CD4-positive, alpha-beta T cell treated with Interleukin-4 for 1 hour (primary cell): Measurements from ENCODE around the gene ADAM33.

Experiments used
- DNase-seq, 2 donors: peaks; one replicate each; pipeline ENCODE4 v3.0.0-alpha.2; 2020 to 2022

ADAM33 gene

GRCh38 chr20:3686867-3687321 is 5.1 kb upstream of the ADAM33 start:
- DNase-seq = no peak

DNA sequence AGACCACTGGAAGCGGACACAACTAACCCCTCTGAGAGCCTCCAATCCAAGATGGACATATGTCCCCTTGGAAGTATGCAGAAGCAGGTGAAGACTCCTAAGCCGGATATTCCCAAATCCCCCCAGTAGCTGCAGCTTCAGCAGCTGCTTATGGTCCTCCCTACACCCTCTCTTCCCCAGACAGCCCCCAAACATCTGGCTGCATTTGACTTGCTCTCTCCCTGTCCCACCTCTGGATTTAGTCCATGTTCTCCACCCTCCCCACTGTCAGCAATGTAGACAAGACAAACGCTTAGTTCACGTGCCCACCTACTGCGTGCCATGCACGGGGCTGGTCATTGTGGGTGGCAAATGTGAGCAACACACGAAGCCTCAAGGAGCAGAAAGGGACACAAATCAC is 4.6 kb upstream of the ADAM33 start:
- no peak for DNase-seq

- no peak for DNase-seq
Measured at GRCh38 chr20:3685341-3685740, 3.5 kb upstream of the ADAM33 start.

- no peak for DNase-seq
Measured at GRCh38 chr20:3681352-3681930, 369 bp downstream of the ADAM33 start.

- DNase-seq = no peak
Measured at GRCh38 chr20:3680701-3681351, 984 bp downstream of the ADAM33 start.

- DNase-seq = no peak
Measured at GRCh38 chr20:3679749-3680700, 1.8 kb downstream of the ADAM33 start.

DNA sequence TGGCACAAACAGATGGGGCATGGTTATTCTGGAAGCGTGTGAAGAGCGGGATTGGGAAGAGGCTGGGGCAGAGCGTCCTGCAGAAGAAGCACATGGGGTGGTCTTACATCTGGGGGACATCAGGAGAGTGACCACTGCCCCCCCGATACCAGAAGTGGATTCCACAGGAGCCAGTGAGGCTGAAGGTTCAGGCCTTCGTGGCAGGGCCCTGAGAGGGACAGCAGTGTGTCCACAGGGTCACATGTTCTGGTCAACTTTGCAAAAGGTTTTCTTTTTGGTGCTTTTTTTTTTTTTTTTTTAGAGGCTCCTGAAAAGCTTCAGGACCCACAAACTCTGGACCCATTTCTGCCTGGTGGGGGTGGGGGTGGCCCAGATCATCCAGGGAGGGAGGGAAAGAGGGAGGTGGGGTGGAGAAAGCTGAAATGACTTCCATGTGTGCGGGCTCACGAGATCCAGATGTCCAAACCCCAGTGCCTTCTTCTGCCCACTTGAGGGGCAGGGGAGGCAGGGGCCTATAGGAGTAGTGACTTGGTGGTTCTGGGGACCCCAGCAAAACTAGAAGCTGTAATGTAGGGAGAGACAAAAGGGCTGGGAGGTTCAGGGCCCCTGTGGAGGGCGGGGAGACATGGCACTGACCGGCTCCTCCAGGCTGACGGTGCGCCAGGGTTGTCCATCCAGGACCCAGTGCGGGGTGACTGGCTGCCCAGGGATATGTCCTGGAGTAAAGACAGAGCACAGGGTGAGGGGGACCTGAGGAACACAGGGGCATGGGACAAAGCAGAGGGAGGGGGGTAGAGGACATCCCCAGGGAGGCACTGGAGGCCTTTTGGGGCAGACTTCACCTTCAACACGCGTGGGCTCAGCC is 2.7 kb downstream of the ADAM33 start:
- DNase-seq = no peak

DNA sequence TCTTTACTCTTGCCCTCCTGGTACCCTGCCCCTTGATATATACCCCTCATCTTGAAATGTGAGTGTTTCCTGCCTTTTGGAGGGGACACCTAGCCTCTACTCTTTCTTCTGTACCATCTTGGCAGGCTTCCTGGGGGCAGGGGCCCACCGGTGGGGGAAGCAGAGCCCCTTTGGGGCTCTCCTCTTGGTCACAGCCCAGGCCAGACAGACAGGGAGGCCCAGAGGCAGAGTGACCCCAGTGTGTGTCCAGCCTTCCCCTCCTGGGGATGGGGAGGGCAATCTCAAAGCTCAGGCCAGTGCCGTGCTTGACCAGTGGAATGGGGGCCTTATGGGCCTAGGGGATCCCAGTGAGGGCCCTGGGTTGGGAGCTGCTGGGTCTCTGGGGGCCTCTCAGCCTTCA is 3.6 kb downstream of the ADAM33 start:
- no peak for DNase-seq

- no peak for DNase-seq
Measured at GRCh38 chr20:3677733-3678132, 4.1 kb downstream of the ADAM33 start.

DNA sequence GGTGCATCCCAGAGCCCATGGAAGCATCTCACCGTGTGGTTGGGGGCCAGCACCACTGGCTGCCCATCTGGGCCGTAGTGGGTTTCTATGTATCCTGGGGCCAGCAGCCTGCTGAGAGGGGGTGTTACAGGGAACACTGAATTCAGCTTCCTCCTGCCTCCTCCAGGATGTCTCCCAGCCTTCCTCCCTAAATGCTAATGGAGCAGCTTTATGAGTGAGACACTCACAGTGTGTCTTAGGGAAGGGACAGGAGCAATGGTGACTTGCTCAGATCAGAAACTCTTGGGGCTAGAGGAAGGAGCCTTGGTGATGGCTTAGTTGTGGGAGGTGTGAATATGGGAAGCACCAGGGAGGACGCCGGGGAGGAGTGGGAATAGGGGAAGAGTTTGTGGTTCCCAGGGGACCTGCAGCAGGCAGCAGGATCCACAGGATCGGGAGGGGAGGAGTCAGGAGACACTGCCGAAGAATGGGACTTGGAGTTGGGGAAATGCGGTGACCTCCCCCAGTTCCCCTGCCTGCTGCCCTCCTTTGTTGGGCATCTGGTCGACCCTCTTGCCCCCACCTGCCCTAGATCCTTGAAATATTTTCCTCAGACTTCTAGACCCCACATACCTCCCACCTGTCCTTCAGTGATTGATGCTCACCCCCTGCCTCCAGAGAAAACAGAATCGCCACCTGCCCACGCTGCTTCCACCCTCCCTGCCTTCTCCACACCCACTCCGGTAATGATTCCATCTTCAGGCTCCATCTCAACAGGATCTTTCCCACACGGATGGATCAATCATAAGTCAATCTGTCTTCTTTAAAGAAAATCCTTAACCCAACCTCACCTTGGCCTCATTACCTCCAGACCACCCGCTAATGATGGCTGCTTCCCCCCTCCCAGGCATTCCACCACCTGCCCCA is 6.6 kb downstream of the ADAM33 start:
- DNase-seq = no peak

DNA sequence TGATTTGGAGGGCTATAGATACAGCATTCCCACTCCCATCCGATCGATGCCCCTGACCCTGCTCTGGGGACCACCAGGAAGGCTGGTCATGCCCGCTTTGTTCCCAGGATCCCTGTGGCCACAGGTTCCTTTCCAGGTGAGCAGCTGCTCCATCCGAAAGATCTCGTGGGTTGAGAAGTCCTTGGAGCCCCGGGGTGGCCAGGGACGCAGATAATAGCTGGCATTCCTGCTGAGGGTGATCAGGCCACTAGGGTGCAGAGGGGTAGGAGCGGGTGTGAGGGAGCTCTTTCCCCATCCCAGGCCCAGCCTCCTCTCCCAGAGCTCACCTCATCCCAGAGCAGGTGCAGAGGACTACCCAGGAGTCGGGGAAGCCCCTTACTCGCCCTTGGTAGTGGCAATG is 7.4 kb downstream of the ADAM33 start:
- no peak for DNase-seq

DNA sequence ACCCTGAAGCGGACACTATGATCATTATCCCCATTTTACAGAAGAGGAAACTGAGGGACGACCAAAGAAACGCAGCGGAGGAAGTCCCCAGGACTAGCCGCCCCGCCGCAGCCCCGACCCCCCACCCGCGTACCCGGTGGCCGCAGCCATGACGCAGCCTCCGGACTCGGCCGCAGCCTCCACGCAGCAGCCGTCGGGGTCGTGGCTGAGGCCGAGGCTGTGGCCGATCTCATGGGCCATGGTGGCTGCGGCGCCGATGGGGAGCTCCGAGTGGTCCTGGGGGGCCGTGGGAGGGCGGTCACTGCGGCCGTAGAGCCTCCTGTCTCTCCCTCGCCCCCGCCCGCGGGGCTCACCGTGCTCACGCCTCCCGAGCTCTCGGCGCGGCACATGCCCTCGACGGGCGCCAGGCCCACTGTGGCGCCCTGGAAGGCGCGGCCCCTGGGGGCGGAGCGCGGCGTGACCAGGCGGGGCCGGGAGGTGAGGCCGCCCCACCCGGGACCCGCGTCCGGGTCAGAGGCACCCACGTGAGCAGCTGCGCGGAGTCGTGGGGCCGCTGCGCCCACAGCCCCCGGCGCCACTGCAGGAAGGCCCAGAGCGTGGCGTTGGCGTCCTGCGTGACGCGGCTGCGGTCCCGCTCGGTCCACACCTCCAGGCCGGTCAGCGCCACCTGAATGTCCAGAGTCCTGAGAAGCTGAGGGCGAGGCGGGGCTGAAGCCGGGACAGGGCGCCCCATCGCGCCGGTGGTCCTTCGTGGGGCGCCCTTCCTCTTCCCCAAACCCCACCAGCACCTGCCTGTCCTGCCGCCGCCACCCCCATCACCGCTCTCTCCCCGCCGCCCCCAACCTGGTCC is 8.4 kb downstream of the ADAM33 start:
- no peak for DNase-seq

- DNase-seq = no peak
Measured at GRCh38 chr20:3672547-3673171, 9.2 kb downstream of the ADAM33 start.

DNA sequence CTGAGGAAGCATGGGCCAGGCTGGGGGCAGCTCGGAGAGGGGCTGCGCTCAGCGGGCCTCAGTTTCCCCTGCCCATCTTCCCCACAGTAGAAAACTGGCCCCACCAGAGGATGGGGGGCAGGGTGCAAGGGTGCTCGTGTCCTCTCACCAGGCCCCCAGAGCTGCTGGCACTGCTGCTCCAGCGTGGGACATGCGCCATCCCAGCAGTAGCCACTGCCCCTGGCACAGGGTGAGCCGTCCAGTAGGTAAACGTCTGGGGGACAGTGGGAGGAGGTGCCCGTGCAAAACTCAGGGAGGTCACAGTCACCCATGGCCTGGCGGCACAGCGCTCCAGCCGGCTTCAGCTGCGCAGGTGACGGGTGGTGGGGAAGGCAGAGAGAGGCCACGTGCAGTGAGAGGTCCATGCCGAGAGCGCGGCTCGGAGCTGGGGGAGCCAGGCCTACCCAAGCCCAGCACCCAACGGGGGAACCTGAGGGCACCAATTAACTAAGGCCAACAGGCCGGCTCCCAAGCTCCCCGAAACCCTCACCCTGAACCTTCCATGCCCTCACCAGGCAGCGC is 9.7 kb downstream of the ADAM33 start:
- DNase-seq = no peak

DNA sequence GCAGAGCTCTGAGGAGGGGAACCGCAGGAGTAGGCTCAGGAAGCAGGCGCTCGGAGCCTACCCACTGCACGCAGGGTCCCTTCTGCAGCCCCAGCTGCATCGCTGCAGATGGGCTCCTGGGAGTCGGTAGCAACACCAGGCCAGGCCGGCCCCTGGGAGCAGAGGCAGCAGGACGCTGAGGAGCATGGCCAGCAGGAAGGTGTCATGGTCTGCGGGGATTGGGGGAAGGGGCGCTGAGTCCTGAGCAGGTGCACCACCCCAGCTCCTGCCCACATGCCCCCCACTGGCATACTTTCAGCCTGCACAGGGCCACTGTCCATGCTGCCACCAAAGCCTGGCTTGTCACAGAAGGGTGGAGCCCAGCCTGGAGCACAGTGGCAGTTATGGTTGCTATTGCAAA is 10.9 kb downstream of the ADAM33 start:
- no peak for DNase-seq

GRCh38 chr20:3670511-3670910 is 11.3 kb downstream of the ADAM33 start:
- no peak for DNase-seq

- DNase-seq = no peak
Measured at GRCh38 chr20:3669710-3670367, 12.0 kb downstream of the ADAM33 start.

GRCh38 chr20:3667434-3668037 is 14.3 kb downstream of the ADAM33 start:
- no peak for DNase-seq

DNA sequence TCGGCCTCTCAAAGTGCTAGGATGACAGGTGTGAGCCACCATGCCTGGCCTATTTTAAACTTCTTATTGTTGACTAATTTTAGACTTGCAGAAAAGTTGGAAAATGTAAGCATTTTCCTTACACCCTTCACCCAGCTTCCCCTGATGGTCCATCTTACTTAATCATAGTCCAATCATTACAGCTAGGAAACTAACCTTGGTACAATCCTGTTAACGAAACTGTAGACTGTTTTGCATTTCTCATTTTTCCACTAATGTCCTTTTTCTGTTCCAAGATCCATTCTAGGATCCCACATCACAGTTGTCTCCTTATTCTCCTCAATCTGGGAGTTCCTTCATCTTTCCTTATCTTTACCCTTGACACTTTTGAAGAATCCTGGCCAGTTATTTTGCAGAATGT is 18.0 kb downstream of the ADAM33 start:
- DNase-seq = no peak
